ENCODE measurements around the gene CDKAL1.

CDKAL1 gene

DNA sequence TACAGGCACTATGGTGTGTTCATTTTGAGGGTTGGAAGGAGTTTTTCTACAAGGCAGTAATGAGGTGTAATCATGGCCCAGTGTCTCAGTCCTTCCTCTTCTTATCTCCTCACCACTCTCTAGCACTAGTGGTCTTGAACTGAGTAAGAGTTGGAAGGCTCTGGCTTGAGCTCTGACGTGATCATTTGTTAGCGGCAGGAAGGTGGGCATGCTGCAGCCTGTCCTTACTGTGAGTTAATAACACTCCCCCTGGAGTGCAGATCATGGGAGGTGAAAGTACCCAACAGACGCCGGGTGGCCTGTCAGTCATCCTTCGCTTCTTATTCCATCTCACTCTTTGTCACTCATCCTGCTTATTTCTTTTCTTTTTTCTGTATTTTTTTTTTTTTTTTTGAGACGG, 356.9 kb downstream of the CDKAL1 start:
- no peak for DNase-seq

DNA sequence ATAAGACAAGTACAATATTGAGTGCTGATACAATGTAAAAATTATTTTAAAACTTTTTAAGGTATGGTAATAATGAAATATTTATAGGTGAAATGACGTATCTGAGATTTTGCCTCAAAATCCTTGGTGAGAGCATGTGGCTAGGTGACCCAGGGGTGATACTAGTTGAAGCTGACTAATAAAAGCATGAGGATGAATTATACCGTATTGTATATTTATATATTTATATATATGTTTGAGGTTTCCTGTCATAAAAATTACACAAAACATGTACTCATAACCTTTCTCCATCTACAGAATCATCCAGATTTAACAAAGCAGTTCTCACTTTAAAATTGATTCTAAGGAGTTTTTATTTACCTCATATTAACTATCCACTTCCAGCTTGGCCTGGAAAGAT, 358.1 kb downstream of the CDKAL1 start:
- H3K4me2 ChIP-seq (ENCODE audit: insufficient read depth, low read length) = no peak overlapping the region
- ATAC-seq (ENCODE audit: insufficient read depth, low read depth) = no peak
- H3K27me3 ChIP-seq (ENCODE audit: insufficient read depth, low read length, poor library complexity) = no peaks in the 10 kb centered on the region
- no peak overlapping the region for H2AFZ ChIP-seq (ENCODE audit: low read depth, low read length)
- H3K9ac ChIP-seq (ENCODE audit: low read depth, low read length) = no peak overlapping the region
- peaks cover 3% of the 10 kb centered on the region for H3K9me3 ChIP-seq (ENCODE audit: insufficient read depth, low read length, severe bottlenecking)
- no peaks in the 10 kb centered on the region for H3K36me3 ChIP-seq (ENCODE audit: insufficient read depth, low read length)
- H3K4me1 ChIP-seq (ENCODE audit: insufficient read depth, low read length) = no peaks in the 10 kb centered on the region
- no peak overlapping the region for H3K4me3 ChIP-seq (ENCODE audit: low read depth in 1 of 2, low read length in 2 of 2)
- no peak for DNase-seq
- H3K79me2 ChIP-seq (ENCODE audit: insufficient read depth, low read length) = no peaks in the 10 kb centered on the region
- no peaks in the 10 kb centered on the region for H4K20me1 ChIP-seq (ENCODE audit: insufficient read depth, low read length)
- no peak overlapping the region for H3K27ac ChIP-seq (ENCODE audit: low read length)
- no peak for TF ChIP-seq EZH2 (IDR thresholded peaks at IDR 0.05; ENCODE audit: borderline replicate concordance, low read depth, low read length, severe bottlenecking)

More for the DNA sequence above, 356.9 kb downstream of the CDKAL1 start:
- H3K4me3 ChIP-seq (ENCODE audit: low read depth in 1 of 2, low read length in 2 of 2) = no peak overlapping the region
- H3K27me3 ChIP-seq (ENCODE audit: insufficient read depth, low read length, poor library complexity) = no peaks in the 10 kb centered on the region
- ATAC-seq (ENCODE audit: insufficient read depth, low read depth) = peak; percentile 39; the same call in 1 of the 3 replicates
- H3K4me1 ChIP-seq (ENCODE audit: insufficient read depth, low read length) = no peaks in the 10 kb centered on the region
- no peaks in the 10 kb centered on the region for H3K36me3 ChIP-seq (ENCODE audit: insufficient read depth, low read length)
- no peaks in the 10 kb centered on the region for H3K79me2 ChIP-seq (ENCODE audit: insufficient read depth, low read length)
- no peak overlapping the region for H3K27ac ChIP-seq (ENCODE audit: low read length)
- peaks cover 3% of the 10 kb centered on the region for H3K9me3 ChIP-seq (ENCODE audit: insufficient read depth, low read length, severe bottlenecking)
- H3K4me2 ChIP-seq (ENCODE audit: insufficient read depth, low read length) = no peak overlapping the region
- TF ChIP-seq EZH2 (IDR thresholded peaks at IDR 0.05; ENCODE audit: borderline replicate concordance, low read depth, low read length, severe bottlenecking) = no peak
- no peaks in the 10 kb centered on the region for H4K20me1 ChIP-seq (ENCODE audit: insufficient read depth, low read length)
- no peak overlapping the region for H3K9ac ChIP-seq (ENCODE audit: low read depth, low read length)
- no peak overlapping the region for H2AFZ ChIP-seq (ENCODE audit: low read depth, low read length)

DNA sequence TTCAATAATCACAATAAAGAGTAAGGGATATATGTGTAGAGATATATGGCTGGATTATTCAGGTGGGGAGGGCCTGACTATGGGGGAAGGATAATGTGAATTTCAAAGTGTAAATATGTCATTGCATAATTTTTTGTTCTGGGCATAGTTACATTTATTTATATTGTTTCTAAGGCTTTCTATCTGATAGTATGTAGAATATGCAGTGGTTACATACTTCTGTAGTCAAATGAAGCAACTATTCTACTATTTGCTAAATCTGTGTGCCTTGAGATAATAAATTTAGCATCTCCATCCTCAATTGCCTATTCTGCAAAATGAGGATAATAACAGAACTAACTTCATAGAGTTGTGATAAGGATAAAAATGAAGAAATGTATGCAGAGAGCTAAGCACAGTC, 359.2 kb downstream of the CDKAL1 start:
- DNase-seq (no peak), ATAC-seq (ENCODE audit: insufficient read depth, low read depth) (no peak)
- Histone ChIP-seq H3K4me2 (ENCODE audit: insufficient read depth, low read length) (no peak overlapping the region), H3K9ac (ENCODE audit: low read depth, low read length) (no peak overlapping the region), H3K36me3 (ENCODE audit: insufficient read depth, low read length) (no peaks in the 10 kb centered on the region), H3K27ac (ENCODE audit: low read length) (no peak overlapping the region), H3K9me3 (ENCODE audit: insufficient read depth, low read length, severe bottlenecking) (peaks cover 3% of the 10 kb centered on the region), H3K4me1 (ENCODE audit: insufficient read depth, low read length) (no peaks in the 10 kb centered on the region), H3K27me3 (ENCODE audit: insufficient read depth, low read length, poor library complexity) (no peaks in the 10 kb centered on the region), H2AFZ (ENCODE audit: low read depth, low read length) (no peak overlapping the region), H3K79me2 (ENCODE audit: insufficient read depth, low read length) (no peaks in the 10 kb centered on the region), H3K4me3 (ENCODE audit: low read depth in 1 of 2, low read length in 2 of 2) (no peak overlapping the region), H4K20me1 (ENCODE audit: insufficient read depth, low read length) (no peaks in the 10 kb centered on the region)
- TF ChIP-seq EZH2 (IDR thresholded peaks at IDR 0.05; ENCODE audit: borderline replicate concordance, low read depth, low read length, severe bottlenecking) = no peak
- TF ChIP-seq, protein P1, sequence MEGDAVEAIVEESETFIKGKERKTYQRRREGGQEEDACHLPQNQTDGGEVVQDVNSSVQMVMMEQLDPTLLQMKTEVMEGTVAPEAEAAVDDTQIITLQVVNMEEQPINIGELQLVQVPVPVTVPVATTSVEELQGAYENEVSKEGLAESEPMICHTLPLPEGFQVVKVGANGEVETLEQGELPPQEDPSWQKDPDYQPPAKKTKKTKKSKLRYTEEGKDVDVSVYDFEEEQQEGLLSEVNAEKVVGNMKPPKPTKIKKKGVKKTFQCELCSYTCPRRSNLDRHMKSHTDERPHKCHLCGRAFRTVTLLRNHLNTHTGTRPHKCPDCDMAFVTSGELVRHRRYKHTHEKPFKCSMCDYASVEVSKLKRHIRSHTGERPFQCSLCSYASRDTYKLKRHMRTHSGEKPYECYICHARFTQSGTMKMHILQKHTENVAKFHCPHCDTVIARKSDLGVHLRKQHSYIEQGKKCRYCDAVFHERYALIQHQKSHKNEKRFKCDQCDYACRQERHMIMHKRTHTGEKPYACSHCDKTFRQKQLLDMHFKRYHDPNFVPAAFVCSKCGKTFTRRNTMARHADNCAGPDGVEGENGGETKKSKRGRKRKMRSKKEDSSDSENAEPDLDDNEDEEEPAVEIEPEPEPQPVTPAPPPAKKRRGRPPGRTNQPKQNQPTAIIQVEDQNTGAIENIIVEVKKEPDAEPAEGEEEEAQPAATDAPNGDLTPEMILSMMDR (IDR thresholded peaks at IDR 0.05; ENCODE audit: borderline replicate concordance, extremely low read depth, low read length, poor library complexity, severe bottlenecking) = no peak

DNA sequence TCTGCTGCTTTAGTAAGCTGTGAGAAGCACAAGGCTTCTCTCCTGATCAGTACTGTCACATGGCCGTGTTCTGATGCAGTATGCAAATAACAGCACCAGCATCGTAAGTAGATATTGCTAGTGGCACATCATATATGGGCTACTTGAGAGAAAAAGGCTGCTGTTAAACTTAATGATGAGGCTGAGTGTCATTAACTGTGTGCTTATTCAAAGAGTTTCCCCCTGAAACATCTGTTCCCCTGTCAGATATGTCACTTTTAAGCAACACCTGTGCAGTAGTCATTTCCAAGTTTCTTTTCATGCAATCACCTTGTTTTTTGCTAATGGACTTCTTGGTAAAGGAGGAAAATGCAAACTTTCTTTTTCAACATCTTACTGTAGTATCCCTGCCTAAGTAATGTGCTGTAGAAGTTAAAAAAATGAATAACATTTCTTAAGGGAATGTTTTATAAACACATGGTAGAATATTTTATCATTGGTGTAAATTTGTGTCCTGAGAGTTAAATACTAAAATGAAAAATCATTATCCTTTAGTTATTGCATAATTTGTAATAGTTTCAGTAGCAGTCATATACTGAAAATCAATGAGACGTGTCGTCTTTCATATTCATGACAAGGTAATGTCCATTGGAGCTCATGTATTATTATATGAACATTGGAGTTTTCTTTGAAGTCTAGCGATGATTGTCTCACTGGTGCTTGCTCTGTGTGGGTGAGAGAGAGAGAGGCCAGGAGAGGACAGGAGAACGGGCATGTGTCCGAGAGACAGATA, 366.3 kb downstream of the CDKAL1 start:
- Histone ChIP-seq H3K4me1 (ENCODE audit: insufficient read depth, low read length) (no peaks in the 10 kb centered on the region), H3K36me3 (ENCODE audit: insufficient read depth, low read length) (no peaks in the 10 kb centered on the region), H3K27me3 (ENCODE audit: insufficient read depth, low read length, poor library complexity) (no peaks in the 10 kb centered on the region), H3K4me2 (ENCODE audit: insufficient read depth, low read length) (no peak overlapping the region), H4K20me1 (ENCODE audit: insufficient read depth, low read length) (no peaks in the 10 kb centered on the region), H3K4me3 (ENCODE audit: low read depth in 1 of 2, low read length in 2 of 2) (no peak overlapping the region), H3K27ac (ENCODE audit: low read length) (no peak overlapping the region), H2AFZ (ENCODE audit: low read depth, low read length) (no peak overlapping the region), H3K79me2 (ENCODE audit: insufficient read depth, low read length) (no peaks in the 10 kb centered on the region), H3K9ac (ENCODE audit: low read depth, low read length) (no peak overlapping the region), H3K9me3 (ENCODE audit: insufficient read depth, low read length, severe bottlenecking) (peaks cover 3% of the 10 kb centered on the region)
- no peak for DNase-seq
- TF ChIP-seq EZH2 (IDR thresholded peaks at IDR 0.05; ENCODE audit: borderline replicate concordance, low read depth, low read length, severe bottlenecking) = no peak
- TF ChIP-seq, protein P1 (IDR thresholded peaks at IDR 0.05; ENCODE audit: borderline replicate concordance, extremely low read depth, low read length, poor library complexity, severe bottlenecking) = no peak
- ATAC-seq (ENCODE audit: insufficient read depth, low read depth) = no peak

Data from DND-41 (cell line).